Bronchial epithelial cell (primary cell): ENCODE measurements around the gene RIN1. TPM values are rescaled to one million over a fixed set of nuclear protein-coding genes. Genes with fewer than 3 reads are reported as not detected.

Source experiments
- DNase-seq: peaks from one replicate; pipeline ENCODE4 v3.0.0-alpha.2; 2010; ENCODE audit warnings: low read depth
- FAIRE-seq: peaks from 2 replicates; lab custom pipeline; 2011; peaks lifted over from hg19 to GRCh38; lab: Jason Lieb, UNC
- H3K27me3 ChIP-seq: 2 replicates; pipeline ENCODE4 v1.5.1; 2011; ENCODE audit warnings: low read length; ENCODE audit not compliant: control insufficient read depth, insufficient read depth
- H3K36me3 ChIP-seq: 2 replicates; pipeline ENCODE4 v1.5.1; 2011; ENCODE audit warnings: low read length; ENCODE audit not compliant: control insufficient read depth, insufficient read depth
- H3K4me3 ChIP-seq: 2 replicates; pipeline ENCODE4 v1.5.1; 2011; ENCODE audit warnings: mild to moderate bottlenecking, low read depth, low read length, control low read depth
- total RNA-seq: library from RNA; depleted of rRNA; stranded (reverse); fragments of >200 nt; gene quantifications from 2 replicates; pipeline ENCODE4 v1.2.1, GENCODE V29; 2014
- TF ChIP-seq, protein P1 (sequence below): IDR thresholded peaks from 2 replicates; pipeline ENCODE4 v1.5.1; 2011; ENCODE audit warnings: mild to moderate bottlenecking, moderate library complexity, low read length, control low read depth, inconsistent platforms; ENCODE audit not compliant: insufficient read depth, severe bottlenecking

RIN1 gene
- total RNA-seq, 1 donor from 2014 or later: 19.0 TPM

- Histone ChIP-seq H3K27me3 (peaks cover 9% of the 10 kb centered on the region), H3K36me3 (peaks cover 1% of the 10 kb centered on the region), H3K4me3 (peak within 1 kb of the TSS; percentile 29)
- FAIRE-seq: no peak
- TF ChIP-seq, protein P1, sequence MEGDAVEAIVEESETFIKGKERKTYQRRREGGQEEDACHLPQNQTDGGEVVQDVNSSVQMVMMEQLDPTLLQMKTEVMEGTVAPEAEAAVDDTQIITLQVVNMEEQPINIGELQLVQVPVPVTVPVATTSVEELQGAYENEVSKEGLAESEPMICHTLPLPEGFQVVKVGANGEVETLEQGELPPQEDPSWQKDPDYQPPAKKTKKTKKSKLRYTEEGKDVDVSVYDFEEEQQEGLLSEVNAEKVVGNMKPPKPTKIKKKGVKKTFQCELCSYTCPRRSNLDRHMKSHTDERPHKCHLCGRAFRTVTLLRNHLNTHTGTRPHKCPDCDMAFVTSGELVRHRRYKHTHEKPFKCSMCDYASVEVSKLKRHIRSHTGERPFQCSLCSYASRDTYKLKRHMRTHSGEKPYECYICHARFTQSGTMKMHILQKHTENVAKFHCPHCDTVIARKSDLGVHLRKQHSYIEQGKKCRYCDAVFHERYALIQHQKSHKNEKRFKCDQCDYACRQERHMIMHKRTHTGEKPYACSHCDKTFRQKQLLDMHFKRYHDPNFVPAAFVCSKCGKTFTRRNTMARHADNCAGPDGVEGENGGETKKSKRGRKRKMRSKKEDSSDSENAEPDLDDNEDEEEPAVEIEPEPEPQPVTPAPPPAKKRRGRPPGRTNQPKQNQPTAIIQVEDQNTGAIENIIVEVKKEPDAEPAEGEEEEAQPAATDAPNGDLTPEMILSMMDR: no peak
- no peak for DNase-seq
Observed at GRCh38 chr11:66291706-66292542, 44.3 kb downstream of the RIN1 start, which contains the start of gene TMEM151A. TMEM151A (plus strand) TSS chr11:66291894; CDS start chr11:66292014, 120 bp downstream.

DNA sequence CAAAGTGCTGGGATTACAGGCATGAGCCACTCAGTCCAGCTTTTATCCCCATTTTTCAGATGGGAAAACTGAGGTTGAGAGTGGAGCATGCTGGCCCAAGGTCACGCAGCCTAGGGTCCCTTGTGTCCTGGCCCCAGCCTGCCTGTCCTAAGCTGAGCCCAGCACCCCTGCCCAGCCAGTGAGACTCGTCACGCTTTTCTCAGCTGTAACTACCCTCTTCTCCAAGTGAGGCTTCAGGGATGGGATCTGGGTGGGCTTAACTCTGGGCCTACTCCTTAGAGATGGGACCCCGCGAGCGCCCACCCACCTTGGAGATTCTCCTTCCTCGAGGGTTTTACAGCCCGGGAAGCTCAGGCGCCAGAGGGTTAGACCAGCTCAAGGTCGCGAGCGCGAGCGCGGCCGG, 44.9 kb downstream of the RIN1 start:
- TF ChIP-seq, protein P1: no peak
- H3K4me3 ChIP-seq: no peak overlapping the region
- peaks cover 9% of the 10 kb centered on the region for H3K27me3 ChIP-seq
- no peak for DNase-seq
- FAIRE-seq: no peak
- H3K36me3 ChIP-seq: peaks cover 4% of the 10 kb centered on the region

- FAIRE-seq: no peak
- peaks cover 9% of the 10 kb centered on the region for H3K27me3 ChIP-seq
- TF ChIP-seq, protein P1: no peak
- DNase-seq: no peak
- H3K4me3 ChIP-seq: no peak overlapping the region
- peaks cover 8% of the 10 kb centered on the region for H3K36me3 ChIP-seq
Observed at GRCh38 chr11:66290330-66290621, 46.0 kb downstream of the RIN1 start.

DNA sequence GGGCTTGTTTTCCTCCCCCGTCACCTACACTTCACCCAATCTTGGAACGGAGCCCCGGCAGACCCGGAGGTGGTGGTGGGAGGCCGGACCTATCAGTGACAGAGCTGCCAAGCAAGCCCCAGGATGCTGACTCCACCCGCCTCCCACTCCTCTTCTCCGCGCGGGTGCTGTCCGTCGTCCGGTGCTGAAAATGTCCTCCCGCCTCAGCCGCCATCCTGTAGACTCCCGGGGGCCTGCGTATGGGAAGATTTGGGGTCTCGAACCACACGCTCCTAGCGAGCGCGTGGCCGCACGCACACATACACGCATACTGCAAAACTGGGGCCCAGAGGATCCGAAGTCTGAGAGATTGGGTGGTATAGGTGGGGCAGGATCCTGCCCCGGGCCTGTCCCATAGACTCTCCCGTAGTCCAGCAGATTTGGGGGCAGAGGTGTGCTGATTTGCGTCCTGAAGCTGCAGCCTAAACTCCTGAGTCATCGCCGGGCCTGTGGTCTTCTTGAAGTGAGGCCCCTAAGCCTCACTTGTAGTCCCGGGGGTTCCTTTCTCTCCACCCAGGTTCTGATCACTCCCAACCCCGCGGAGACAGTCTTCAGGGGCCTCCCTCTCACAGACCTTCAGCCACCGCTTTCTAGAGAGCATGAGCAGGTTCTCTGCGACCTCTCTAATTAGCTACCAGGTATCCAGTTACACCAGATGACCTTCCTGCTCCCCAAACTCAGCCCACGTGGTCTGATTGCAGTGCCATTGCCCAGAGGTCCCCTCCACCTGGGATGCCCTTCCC, 46.5 kb downstream of the RIN1 start:
- DNase-seq (no peak), FAIRE-seq (no peak)
- TF ChIP-seq, protein P1: no peak
- Histone ChIP-seq H3K27me3 (peaks cover 9% of the 10 kb centered on the region), H3K4me3 (peak overlapping the region; percentile 66), H3K36me3 (peaks cover 13% of the 10 kb centered on the region)

DNA sequence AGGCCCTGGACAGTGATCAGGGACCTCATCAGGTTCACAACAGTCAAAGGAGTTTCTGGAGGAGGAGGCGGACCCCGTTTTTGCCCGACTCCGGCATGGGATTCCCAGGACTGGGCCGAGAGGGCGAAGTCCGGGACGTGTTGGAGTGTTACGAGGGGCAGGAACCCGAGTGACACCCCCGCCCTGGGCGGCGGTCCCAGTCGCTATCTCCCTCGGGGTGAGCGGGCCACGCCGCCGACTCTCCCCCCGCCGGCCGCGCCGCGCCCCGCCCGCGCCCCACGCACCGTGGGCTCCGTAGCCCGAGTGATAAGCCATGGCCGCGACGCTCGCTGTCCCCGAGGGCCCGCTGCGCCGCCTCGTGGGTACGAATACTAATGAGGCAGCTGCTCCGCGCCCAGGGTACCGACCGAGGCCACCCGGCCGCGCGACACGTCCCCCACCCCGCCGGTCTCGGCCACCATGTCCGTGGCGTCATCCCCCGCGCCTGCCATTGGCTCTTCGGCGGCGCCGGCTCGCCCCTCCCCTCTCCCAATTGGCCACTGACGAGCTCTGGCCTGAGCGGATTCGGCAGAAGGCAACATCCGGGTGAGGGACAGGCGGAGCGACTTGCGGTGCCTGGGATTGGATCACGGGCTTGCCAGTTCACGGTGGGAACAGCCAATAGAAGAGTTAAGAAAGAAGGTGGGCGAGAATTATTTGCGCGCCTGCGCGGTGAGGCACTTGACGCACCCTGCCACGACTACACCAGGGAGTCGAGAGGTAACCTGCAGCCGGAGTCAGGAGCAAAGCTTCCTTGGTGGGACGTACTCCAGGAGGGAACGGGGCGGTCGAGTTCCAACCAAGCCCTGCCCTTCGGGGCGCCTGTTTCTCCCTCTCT, 47.3 kb downstream of the RIN1 start, which contains the start of gene YIF1A:
TSS of gene YIF1A (minus strand) at position 473 of the 877 bp plus-strand sequence. CDS start at position 315, 158 bp downstream.
- Histone ChIP-seq H3K36me3 (peaks cover 16% of the 10 kb centered on the region), H3K4me3 (peak within 1 kb of the TSS; percentile 66), H3K27me3 (peaks cover 9% of the 10 kb centered on the region)
- TF ChIP-seq, protein P1: no peak
- peak; percentile 99 for DNase-seq
- peak; percentile 97 for FAIRE-seq
